Nephron (organoid): Measurements from ENCODE around the gene BASP1.

Experiments used
- H3K27ac Mint-ChIP-seq, 3 experiments: 2 replicates each; pipeline ENCODE4 v1.8.0; 2020; ENCODE audit warnings: mixed read lengths in 3 of 3, mild to moderate bottlenecking in 2 of 3, moderate library complexity in 1 of 3
- H3K27me3 Mint-ChIP-seq: 2 replicates; pipeline ENCODE4 v1.8.0; 2021; ENCODE audit warnings: low read depth, mild to moderate bottlenecking, moderate library complexity, mixed read lengths
- H3K36me3 Mint-ChIP-seq: 2 replicates; pipeline ENCODE4 v1.8.0; 2020; ENCODE audit warnings: low read depth, mixed read lengths
- H3K4me1 Mint-ChIP-seq: 2 replicates; pipeline ENCODE4 v1.8.0; 2020; ENCODE audit warnings: mixed read lengths
- H3K4me3 Mint-ChIP-seq, 3 experiments: 2 replicates each; pipeline ENCODE4 v1.8.0; 2020; ENCODE audit warnings: mild to moderate bottlenecking in 3 of 3, mixed read lengths in 3 of 3, moderate library complexity in 2 of 3
- H3K9me3 Mint-ChIP-seq: 2 replicates; pipeline ENCODE4 v1.8.0; 2020; ENCODE audit warnings: mixed read lengths
- CTCF ChIP-seq, 3 experiments: fragments of 200-600 bp; sonication (generic); IDR thresholded peaks; one replicate each; pipeline ENCODE4 v1.5.0; 2021; ENCODE audit warnings: antibody characterized with exemption in 3 of 3; ENCODE audit not compliant: unreplicated experiment in 3 of 3

Gene BASP1

GRCh38 chr5:17182981-17183380, 34.5 kb upstream of the BASP1 start:
- Mint-ChIP-seq H3K4me3 (no peak overlapping the region), H3K36me3 (peaks cover 4% of the 10 kb centered on the region), H3K27ac (peak overlapping the region in 1 of 3 experiments; percentile 61), H3K27me3 (peaks cover 8% of the 10 kb centered on the region), H3K4me1 (peaks cover 59% of the 10 kb centered on the region), H3K9me3 (no peaks in the 10 kb centered on the region)
- no peak for TF ChIP-seq CTCF (IDR thresholded peaks at IDR 0.05; ENCODE audit: unreplicated experiment in 3 of 3)

GRCh38 chr5:17183831-17184230, 33.6 kb upstream of the BASP1 start:
- no peak overlapping the region for H3K4me3 Mint-ChIP-seq
- H3K36me3 Mint-ChIP-seq, result peaks cover 4% of the 10 kb centered on the region
- peak overlapping the region in 1 of 3 experiments; percentile 61 for H3K27ac Mint-ChIP-seq
- no peak for TF ChIP-seq CTCF (IDR thresholded peaks at IDR 0.05; ENCODE audit: unreplicated experiment in 3 of 3)
- H3K9me3 Mint-ChIP-seq, result no peaks in the 10 kb centered on the region
- H3K4me1 Mint-ChIP-seq, result peaks cover 58% of the 10 kb centered on the region
- H3K27me3 Mint-ChIP-seq, result peaks cover 8% of the 10 kb centered on the region

GRCh38 chr5:17184588-17184987, 32.8 kb upstream of the BASP1 start:
- H3K4me1 Mint-ChIP-seq, result peaks cover 59% of the 10 kb centered on the region
- H3K36me3 Mint-ChIP-seq, result peaks cover 2% of the 10 kb centered on the region
- no peak for TF ChIP-seq CTCF (IDR thresholded peaks at IDR 0.05; ENCODE audit: unreplicated experiment in 3 of 3)
- no peaks in the 10 kb centered on the region for H3K9me3 Mint-ChIP-seq
- H3K4me3 Mint-ChIP-seq, result no peak overlapping the region
- H3K27ac Mint-ChIP-seq, result peak overlapping the region in 1 of 3 experiments; percentile 18
- H3K27me3 Mint-ChIP-seq, result peaks cover 8% of the 10 kb centered on the region

- H3K4me1 Mint-ChIP-seq, result peaks cover 64% of the 10 kb centered on the region
- H3K9me3 Mint-ChIP-seq, result no peaks in the 10 kb centered on the region
- no peak overlapping the region for H3K4me3 Mint-ChIP-seq
- peak overlapping the region in 1 of 3 experiments; percentile 55 for H3K27ac Mint-ChIP-seq
- H3K27me3 Mint-ChIP-seq, result peaks cover 8% of the 10 kb centered on the region
- no peak for TF ChIP-seq CTCF (IDR thresholded peaks at IDR 0.05; ENCODE audit: unreplicated experiment in 3 of 3)
- no peaks in the 10 kb centered on the region for H3K36me3 Mint-ChIP-seq
Observed at GRCh38 chr5:17185349-17185748, 32.1 kb upstream of the BASP1 start.

- peaks cover 8% of the 10 kb centered on the region for H3K27me3 Mint-ChIP-seq
- no peak for TF ChIP-seq CTCF (IDR thresholded peaks at IDR 0.05; ENCODE audit: unreplicated experiment in 3 of 3)
- no peak overlapping the region for H3K4me3 Mint-ChIP-seq
- H3K36me3 Mint-ChIP-seq, result no peaks in the 10 kb centered on the region
- H3K27ac Mint-ChIP-seq, result peak overlapping the region in 1 of 3 experiments; percentile 55
- no peaks in the 10 kb centered on the region for H3K9me3 Mint-ChIP-seq
- peaks cover 68% of the 10 kb centered on the region for H3K4me1 Mint-ChIP-seq
Observed at GRCh38 chr5:17185773-17186172, 31.7 kb upstream of the BASP1 start.

- Mint-ChIP-seq H3K4me3 (no peak overlapping the region), H3K9me3 (no peaks in the 10 kb centered on the region), H3K27me3 (peaks cover 4% of the 10 kb centered on the region), H3K4me1 (peaks cover 69% of the 10 kb centered on the region), H3K27ac (peak overlapping the region in 1 of 3 experiments; percentile 55), H3K36me3 (no peaks in the 10 kb centered on the region)
- no peak for TF ChIP-seq CTCF (IDR thresholded peaks at IDR 0.05; ENCODE audit: unreplicated experiment in 3 of 3)
Observed at GRCh38 chr5:17186256-17186655, 31.2 kb upstream of the BASP1 start.
